Endodermal cell (in vitro differentiated cells): ENCODE results near the gene RNF183. TPM values are rescaled to one million over a fixed set of nuclear protein-coding genes. Genes with fewer than 3 reads are reported as not detected.

Experiments used
- DNase-seq: peaks from one replicate; pipeline ENCODE4 v3.0.0-alpha.2; 2017
- H3K27ac ChIP-seq: 2 replicates; pipeline ENCODE4 v1.5.1; 2013; ENCODE audit warnings: mild to moderate bottlenecking, low read depth, low read length, moderate library complexity
- H3K27me3 ChIP-seq: 2 replicates; pipeline ENCODE4 v1.6.1; 2013; ENCODE audit warnings: mild to moderate bottlenecking, low read length, moderate library complexity; ENCODE audit not compliant: insufficient read depth, control insufficient read depth, poor library complexity, severe bottlenecking
- H3K36me3 ChIP-seq: 2 replicates; pipeline ENCODE4 v1.7.0; 2013; ENCODE audit warnings: mild to moderate bottlenecking, low read length, moderate library complexity; ENCODE audit not compliant: control insufficient read depth, insufficient read depth
- H3K4me1 ChIP-seq: one replicate; pipeline ENCODE4 v1.7.0; 2013; ENCODE audit warnings: low read length; ENCODE audit not compliant: control insufficient read depth, insufficient read depth
- H3K4me3 ChIP-seq: 2 replicates; pipeline ENCODE4 v1.5.1; 2013; ENCODE audit warnings: mild to moderate bottlenecking, low read length, moderate library complexity
- H3K9ac ChIP-seq: 2 replicates; pipeline ENCODE4 v1.6.1; 2013; ENCODE audit warnings: mild to moderate bottlenecking, low read length, moderate library complexity; ENCODE audit not compliant: poor library complexity, severe bottlenecking; ENCODE audit errors: extremely low read depth
- H3K9me3 ChIP-seq: 2 replicates; pipeline ENCODE4 v1.6.1; 2013; ENCODE audit warnings: mild to moderate bottlenecking, low read length, moderate library complexity; ENCODE audit not compliant: control insufficient read depth
- H3K27ac Mint-ChIP-seq: 2 replicates; pipeline ENCODE4 v1.8.0; 2020; ENCODE audit warnings: mixed read lengths
- H3K27me3 Mint-ChIP-seq: 2 replicates; pipeline ENCODE4 v1.8.0; 2021; ENCODE audit warnings: mild to moderate bottlenecking, mixed read lengths; ENCODE audit not compliant: insufficient read depth
- H3K36me3 Mint-ChIP-seq: 2 replicates; pipeline ENCODE4 v1.8.0; 2020; ENCODE audit warnings: low read depth, mixed read lengths
- H3K4me1 Mint-ChIP-seq: 2 replicates; pipeline ENCODE4 v1.8.0; 2020; ENCODE audit warnings: mixed read lengths
- H3K4me3 Mint-ChIP-seq: 2 replicates; pipeline ENCODE4 v1.8.0; 2020; ENCODE audit warnings: mild to moderate bottlenecking, moderate library complexity, mixed read lengths
- H3K9me3 Mint-ChIP-seq: 2 replicates; pipeline ENCODE4 v1.8.0; 2020; ENCODE audit warnings: mild to moderate bottlenecking, mixed read lengths
- CTCF ChIP-seq: fragments of 200-600 bp; sonication (generic); conservative IDR thresholded peaks from 2 replicates; pipeline ENCODE4 v1.5.0; 2021; ENCODE audit warnings: antibody characterized with exemption, mild to moderate bottlenecking
- WGBS, 2 experiments: methylation state at CpG; one replicate each; pipeline versions ENCODE4 v1.1.5 to v1.1.7; 2013; ENCODE audit warnings: missing lambda C conversion rate in 2 of 2, mixed read lengths in 1 of 2; ENCODE audit not compliant: insufficient coverage in 1 of 2, insufficient read length in 1 of 2; 5-methylcytosine and 5-hydroxymethylcytosine counted together
- total RNA-seq, 2 donors: library from RNA; stranded (reverse); fragmentation: NEBNext Ultra II Directional in 1 of 2; extraction: Animal tissue kit (Norgen Biotek cat#: 25700) in 1 of 2; gene quantifications; 2 replicates in 1 of 2; 3 replicates in 1 of 2; pipeline ENCODE4 v1.2.1, GENCODE V29; 2021

Gene RNF183
- total RNA-seq, 2 donors from 2014 or later = 0.48 to 0.97 TPM

- H3K27me3 ChIP-seq = no peaks in the 10 kb centered on the region
- peak within 1 kb of the TSS; percentile 72 for H3K9ac ChIP-seq
- H3K36me3 Mint-ChIP-seq = no peaks in the 10 kb centered on the region
- TF ChIP-seq CTCF = no peak
- H3K4me3 Mint-ChIP-seq = peak within 1 kb of the TSS; percentile 74
- peak within 1 kb of the TSS; percentile 86 for H3K4me3 ChIP-seq
- 1% methylated on average over 22 to 46 of the region's 46 CpGs for WGBS, 2 experiments
- peaks cover 24% of the 10 kb centered on the region for H3K27me3 Mint-ChIP-seq
- no peaks in the 10 kb centered on the region for H3K36me3 ChIP-seq
- peak; percentile 95 for DNase-seq
- peaks cover 37% of the 10 kb centered on the region for H3K4me1 Mint-ChIP-seq
- H3K4me1 ChIP-seq = peaks cover 17% of the 10 kb centered on the region
- H3K9me3 ChIP-seq = no peaks in the 10 kb centered on the region
- H3K9me3 Mint-ChIP-seq = no peaks in the 10 kb centered on the region
- peak within 1 kb of the TSS; percentile 48 for H3K27ac ChIP-seq
- H3K27ac Mint-ChIP-seq = peak within 1 kb of the TSS; percentile 80
Observed at GRCh38 chr9:113340011-113340699, 37.0 kb upstream of the RNF183 start, which contains the start of gene WDR31. Gene WDR31 (minus strand): TSS chr9:113340275. CDS start chr9:113332022, 8,253 bp downstream.

GRCh38 chr9:113337714-113338113 lies 34.5 kb upstream of the RNF183 start:
- WGBS, 2 experiments = 95% methylated on average over 2 of the region's 2 CpGs; no CpG with 5 or more reads in 1 of the 2 experiments
- Histone ChIP-seq H3K9me3 (no peaks in the 10 kb centered on the region), H3K9ac (no peak overlapping the region), H3K27me3 (no peaks in the 10 kb centered on the region), H3K4me1 (peaks cover 19% of the 10 kb centered on the region), H3K27ac (no peak overlapping the region), H3K36me3 (no peaks in the 10 kb centered on the region), H3K4me3 (no peak overlapping the region)
- no peak for DNase-seq
- Mint-ChIP-seq H3K36me3 (no peaks in the 10 kb centered on the region), H3K9me3 (no peaks in the 10 kb centered on the region), H3K4me3 (no peak overlapping the region), H3K27ac (no peak overlapping the region), H3K27me3 (peaks cover 19% of the 10 kb centered on the region), H3K4me1 (peaks cover 42% of the 10 kb centered on the region)
- no peak for TF ChIP-seq CTCF

- DNase-seq = peak; percentile 57
Observed at GRCh38 chr9:113331780-113332179, 28.6 kb upstream of the RNF183 start.

More at GRCh38 chr9:113331780-113332179, 28.6 kb upstream of the RNF183 start:
- Histone ChIP-seq H3K4me1 (peaks cover 16% of the 10 kb centered on the region), H3K36me3 (no peaks in the 10 kb centered on the region), H3K27me3 (no peaks in the 10 kb centered on the region), H3K27ac (no peak overlapping the region), H3K4me3 (peak overlapping the region; percentile 12), H3K9ac (peak overlapping the region; percentile 61), H3K9me3 (no peaks in the 10 kb centered on the region)
- TF ChIP-seq CTCF = no peak
- Mint-ChIP-seq H3K27me3 (no peaks in the 10 kb centered on the region), H3K4me1 (peaks cover 39% of the 10 kb centered on the region), H3K4me3 (peak overlapping the region; percentile 18), H3K36me3 (no peaks in the 10 kb centered on the region), H3K27ac (peak overlapping the region; percentile 78), H3K9me3 (no peaks in the 10 kb centered on the region)
- 55 to 59% methylated on average over 3 to 4 of the region's 4 CpGs for WGBS, 2 experiments
